HG03097 (cell line): ENCODE data around the gene NEURL1.

ENCODE experiments used
- ATAC-seq: cut with Tn5 transposase; IDR thresholded peaks from one replicate; pipeline ENCODE4 v1.9.1; 2021; ENCODE audit not compliant: unreplicated experiment, low FRiP score

The NEURL1 gene, protein sequence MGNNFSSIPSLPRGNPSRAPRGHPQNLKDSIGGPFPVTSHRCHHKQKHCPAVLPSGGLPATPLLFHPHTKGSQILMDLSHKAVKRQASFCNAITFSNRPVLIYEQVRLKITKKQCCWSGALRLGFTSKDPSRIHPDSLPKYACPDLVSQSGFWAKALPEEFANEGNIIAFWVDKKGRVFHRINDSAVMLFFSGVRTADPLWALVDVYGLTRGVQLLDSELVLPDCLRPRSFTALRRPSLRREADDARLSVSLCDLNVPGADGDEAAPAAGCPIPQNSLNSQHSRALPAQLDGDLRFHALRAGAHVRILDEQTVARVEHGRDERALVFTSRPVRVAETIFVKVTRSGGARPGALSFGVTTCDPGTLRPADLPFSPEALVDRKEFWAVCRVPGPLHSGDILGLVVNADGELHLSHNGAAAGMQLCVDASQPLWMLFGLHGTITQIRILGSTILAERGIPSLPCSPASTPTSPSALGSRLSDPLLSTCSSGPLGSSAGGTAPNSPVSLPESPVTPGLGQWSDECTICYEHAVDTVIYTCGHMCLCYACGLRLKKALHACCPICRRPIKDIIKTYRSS

DNA sequence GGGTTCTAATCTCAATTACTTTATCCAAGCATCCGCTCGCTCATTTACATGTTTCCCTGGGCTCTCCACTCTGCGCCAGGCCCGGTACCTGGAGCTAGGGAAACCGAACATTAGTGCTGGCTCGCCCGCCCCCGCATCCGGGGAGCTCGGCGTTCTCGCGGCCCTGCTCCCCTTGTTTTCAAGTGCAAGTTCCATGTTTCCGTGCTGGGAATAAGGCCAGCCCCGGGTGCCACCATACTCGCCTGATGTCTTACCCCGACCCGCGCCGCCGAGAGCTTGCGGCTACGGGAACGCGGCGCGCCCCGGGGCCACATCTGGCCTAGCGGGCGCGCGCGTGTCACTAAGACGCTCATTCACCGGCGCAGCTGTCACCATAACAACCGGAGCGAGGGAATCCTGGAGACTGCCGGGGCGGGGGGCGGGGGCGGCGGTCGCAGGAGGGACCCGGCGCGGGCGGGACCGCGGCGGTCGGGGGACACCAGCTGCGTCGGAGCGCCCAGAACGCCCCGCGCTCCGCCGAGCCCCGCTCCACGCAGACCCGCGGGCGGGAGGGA lies at the start of gene NEURL1:
Gene NEURL1 (plus strand): TSS at position 344 of the 554 bp plus-strand sequence. CDS start 683 bp downstream, outside the sequence.
- ATAC-seq, result no peak

GRCh38 chr10:103444478-103444877 lies 49.0 kb upstream of the NEURL1 start:
- ATAC-seq, result no peak

- ATAC-seq, result no peak
Observed at GRCh38 chr10:103445366-103445765, 48.1 kb upstream of the NEURL1 start.

DNA sequence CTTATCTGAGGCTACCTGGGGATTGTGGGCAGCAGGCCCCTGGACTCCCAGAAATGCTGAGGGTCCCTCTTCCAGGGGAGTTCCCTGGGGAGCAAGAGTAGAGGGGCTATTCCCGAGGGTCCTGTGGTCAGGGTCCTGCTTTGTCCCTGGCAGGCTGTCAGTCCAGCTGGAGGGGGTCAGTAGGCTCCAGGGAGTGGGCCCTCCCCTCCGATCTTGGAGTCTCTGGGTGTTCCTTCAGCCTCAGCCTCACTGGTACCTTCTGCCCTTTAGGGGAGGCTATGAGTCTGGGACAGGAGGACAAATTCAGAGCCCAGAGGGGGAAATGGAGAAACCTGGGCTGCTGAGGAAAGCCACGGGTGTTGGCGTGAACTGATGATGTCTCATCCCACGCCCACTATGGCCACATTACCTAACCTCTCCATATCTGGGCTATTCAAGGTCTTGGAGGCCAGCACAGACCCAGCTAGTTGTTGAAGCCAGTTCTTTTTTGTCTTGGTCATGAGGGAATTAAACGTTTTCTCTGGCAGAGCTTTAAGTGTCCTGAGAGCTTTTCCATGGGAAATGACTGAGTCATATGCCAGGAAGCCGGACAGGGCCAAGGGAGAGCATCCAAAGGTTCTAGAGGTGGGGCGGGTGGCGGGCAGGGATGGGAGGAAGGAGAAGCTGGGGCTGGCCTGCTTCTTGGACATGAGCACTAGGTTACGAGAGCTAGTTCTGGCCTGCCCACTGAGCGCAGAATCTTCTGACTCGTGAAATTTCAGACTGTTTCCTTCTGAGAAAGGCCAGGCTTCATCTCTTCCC lies 47.5 kb upstream of the NEURL1 start:
- ATAC-seq, result no peak

- ATAC-seq, result no peak
Observed at GRCh38 chr10:103447187-103447586, 46.3 kb upstream of the NEURL1 start.

DNA sequence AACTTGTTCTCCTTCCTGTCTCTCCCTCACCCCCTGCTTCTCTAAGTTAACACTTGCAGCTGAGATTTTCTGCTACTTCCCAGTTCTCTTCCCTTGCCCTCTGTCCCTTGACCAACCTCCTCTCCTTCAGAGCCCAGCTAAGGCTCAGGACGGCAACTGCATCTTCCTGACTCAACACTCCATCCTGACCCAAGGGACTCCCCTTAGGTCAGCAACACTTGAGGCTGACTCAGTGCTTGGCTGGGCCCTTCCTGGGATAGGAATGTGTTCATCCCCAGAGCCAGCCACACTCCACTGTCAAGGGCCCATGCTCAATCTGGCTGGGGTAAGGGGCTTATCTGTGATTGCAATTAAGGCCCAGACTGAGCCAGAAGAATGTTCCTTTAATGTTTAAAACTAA lies 44.8 kb upstream of the NEURL1 start:
- ATAC-seq, result no peak

- no peak for ATAC-seq
Observed at GRCh38 chr10:103449208-103450144, 44.0 kb upstream of the NEURL1 start.

GRCh38 chr10:103450201-103450695 lies 43.3 kb upstream of the NEURL1 start:
- no peak for ATAC-seq

- no peak for ATAC-seq
Observed at GRCh38 chr10:103451091-103451813, 42.3 kb upstream of the NEURL1 start.

- ATAC-seq, result no peak
Observed at GRCh38 chr10:103451831-103452505, 41.5 kb upstream of the NEURL1 start, which contains the start of gene CALHM2. TSS of gene CALHM2 (minus strand) at chr10:103452370. CDS start at chr10:103449941, 2,429 bp downstream.

DNA sequence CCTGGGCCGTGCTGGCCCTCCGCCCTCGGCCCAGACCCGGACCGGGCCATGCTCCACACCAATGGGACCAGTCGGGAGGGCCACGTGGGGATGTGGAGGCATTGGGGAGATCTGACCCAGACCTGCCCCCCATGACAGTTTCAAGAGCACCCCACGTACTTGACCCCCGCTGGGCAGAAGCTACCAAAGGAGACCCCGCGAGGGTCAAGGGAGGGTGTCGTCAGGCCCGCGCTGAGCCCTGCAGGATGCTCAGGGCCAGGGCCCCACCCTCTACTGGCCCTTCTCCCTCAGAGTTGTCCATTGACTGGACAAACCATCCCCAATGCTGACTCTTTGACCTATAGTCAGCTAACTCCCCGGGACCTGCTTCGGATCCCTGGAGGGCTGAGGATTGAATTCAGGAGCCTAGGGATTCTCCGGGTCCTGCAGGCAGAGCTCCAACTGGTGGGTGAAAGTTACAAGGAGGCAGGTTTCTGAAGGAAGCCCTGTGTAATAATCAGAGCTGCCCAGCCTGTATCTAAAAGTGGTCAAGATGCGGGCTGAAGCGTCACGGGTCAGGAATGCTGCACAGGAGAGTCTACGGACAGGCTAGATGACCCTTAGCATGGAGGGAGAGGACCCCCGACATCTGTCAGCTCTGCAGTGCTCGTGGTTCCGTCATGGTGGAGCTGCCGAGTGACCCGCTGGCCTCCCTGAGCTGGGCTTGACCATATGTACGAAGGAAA lies 40.8 kb upstream of the NEURL1 start:
- no peak for ATAC-seq

GRCh38 chr10:103454026-103454425 lies 39.5 kb upstream of the NEURL1 start:
- ATAC-seq, result no peak

GRCh38 chr10:103455235-103455634 lies 38.3 kb upstream of the NEURL1 start:
- ATAC-seq, result no peak

DNA sequence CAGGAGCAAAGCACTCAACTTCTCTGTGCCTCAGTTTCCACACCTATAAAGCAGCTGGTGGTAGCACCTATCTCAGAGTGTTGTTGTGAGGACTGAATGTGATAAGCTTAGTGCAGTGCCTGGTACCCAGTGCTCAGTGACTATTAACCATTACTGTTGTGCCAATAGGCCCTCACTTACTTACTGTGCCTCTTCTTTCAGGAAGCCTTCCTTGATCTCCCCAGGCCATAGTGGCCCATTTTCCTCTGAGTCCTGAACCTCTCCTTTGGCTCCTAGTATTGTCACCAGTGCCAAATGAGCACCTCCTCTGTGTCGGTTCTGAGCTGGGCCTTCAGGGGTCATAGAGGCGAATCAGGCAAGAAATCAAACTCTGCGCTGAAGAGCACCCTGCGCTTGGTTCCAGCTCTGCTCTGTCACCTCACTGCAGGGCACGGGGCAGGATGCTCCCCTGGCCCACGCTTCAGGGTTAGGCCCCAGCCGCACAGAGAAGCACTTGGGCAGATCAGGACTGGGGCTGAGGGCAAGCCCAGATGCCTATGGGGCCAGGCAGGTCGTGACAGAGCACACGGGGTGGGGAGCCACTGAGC lies 37.3 kb upstream of the NEURL1 start:
- no peak for ATAC-seq

DNA sequence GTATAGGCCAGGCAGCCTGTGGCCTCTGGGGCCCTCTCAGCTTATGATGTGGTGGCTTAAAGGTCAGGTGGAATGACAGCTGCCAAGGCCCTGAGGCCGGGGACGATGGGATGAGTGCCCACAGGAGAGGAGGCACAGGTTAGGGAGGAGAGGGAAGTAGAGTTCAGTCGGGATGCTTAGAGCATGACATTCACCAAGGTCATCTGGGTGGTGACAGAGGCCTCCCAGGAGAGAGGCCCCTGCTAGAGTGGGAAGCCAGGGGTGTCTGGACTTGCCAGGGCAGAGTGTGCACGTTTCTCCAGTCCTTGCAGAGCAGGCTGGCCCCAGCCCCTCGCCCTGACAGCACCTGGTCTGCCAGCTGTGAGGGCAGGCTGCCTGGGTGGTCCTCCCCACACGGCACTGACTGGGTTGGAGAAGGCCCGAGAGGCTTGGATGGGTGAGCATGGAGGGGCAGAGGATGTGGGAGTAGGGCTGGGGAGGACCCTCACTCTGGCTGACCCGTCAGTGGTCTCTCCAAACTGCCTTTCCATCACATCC lies 36.3 kb upstream of the NEURL1 start:
- ATAC-seq, result no peak

GRCh38 chr10:103457896-103458583 lies 35.5 kb upstream of the NEURL1 start:
- ATAC-seq, result no peak

GRCh38 chr10:103458720-103459119 lies 34.8 kb upstream of the NEURL1 start, which contains the start of gene CALHM1:
TSS of gene CALHM1 (minus strand) at chr10:103458900. CDS start at chr10:103458751, 149 bp downstream.
- ATAC-seq, result no peak
